Naive B cell (primary cell): ENCODE results near the gene GOLGA6D. TPM values are rescaled to one million over a fixed set of nuclear protein-coding genes. Genes with fewer than 3 reads are reported as not detected.
"Not testable (repeated sequence)": the region's sequence is repeated elsewhere in the genome, so short reads cannot be mapped to it uniquely, and the experiment has no call there.

ENCODE experiments used
- ATAC-seq, 2 donors: fragments of 150-1000 bp; cut with Tn5 transposase; 2 replicates each; pipeline ENCODE4 v1.10.0; 2021; ENCODE audit warnings: low read depth in 2 of 2, mild to moderate bottlenecking in 2 of 2, moderate library complexity in 2 of 2
- DNase-seq: peaks from one replicate; pipeline ENCODE4 v3.0.0; 2022
- H3K27ac Mint-ChIP-seq, 6 donors: one replicate each; pipeline ENCODE4 v1.8.0; 2020 to 2022; ENCODE audit warnings: mild to moderate bottlenecking in 6 of 6, mixed read lengths in 6 of 6, moderate library complexity in 5 of 6, inconsistent platforms in 2 of 6
- H3K27me3 Mint-ChIP-seq, 3 donors: one replicate each; pipeline ENCODE4 v1.8.0; 2021 to 2022; ENCODE audit warnings: mixed read lengths in 3 of 3, mild to moderate bottlenecking in 1 of 3
- H3K36me3 Mint-ChIP-seq, 2 donors: one replicate each; pipeline ENCODE4 v1.8.0; 2020 to 2022; ENCODE audit warnings: mixed read lengths in 2 of 2, inconsistent platforms in 1 of 2, mild to moderate bottlenecking in 1 of 2
- H3K4me1 Mint-ChIP-seq, 3 donors: one replicate each; pipeline ENCODE4 v1.8.0; 2020 to 2022; ENCODE audit warnings: mixed read lengths in 3 of 3, inconsistent platforms in 1 of 3, mild to moderate bottlenecking in 1 of 3, moderate library complexity in 1 of 3
- H3K4me3 Mint-ChIP-seq, 8 donors: one replicate each; pipeline ENCODE4 v1.8.0; 2020 to 2022; ENCODE audit warnings: mild to moderate bottlenecking in 8 of 8, mixed read lengths in 8 of 8, moderate library complexity in 8 of 8, inconsistent platforms in 2 of 8
- H3K9me3 Mint-ChIP-seq, 7 donors: one replicate each; pipeline ENCODE4 v1.8.0; 2020 to 2022; ENCODE audit warnings: mixed read lengths in 7 of 7, mild to moderate bottlenecking in 5 of 7, inconsistent platforms in 2 of 7, moderate library complexity in 1 of 7
- polyA plus RNA-seq, 6 donors: library from polyadenylated mRNA; unstranded; fragments of 300-500 nt; fragmentation: Illumina TruSeq; gene quantifications; one replicate each; pipeline ENCODE4 v1.2.3, GENCODE V29; 2021; ENCODE audit warnings: low read depth in 6 of 6

Gene GOLGA6D
- polyA plus RNA-seq, 6 donors from 2014 or later: 0.10 TPM; not detected in 5

GRCh38 chr15:75328493-75329314 lies 46.1 kb downstream of the GOLGA6D start:
- no peak for ATAC-seq
- no peak for DNase-seq
- H3K27ac Mint-ChIP-seq: no peak overlapping the region
- H3K9me3 Mint-ChIP-seq: no peaks in the 10 kb centered on the region
- H3K27me3 Mint-ChIP-seq: peaks cover 2 to 16% (median 8%) of the 10 kb centered on the region in 3 donors
- no peak overlapping the region for H3K4me3 Mint-ChIP-seq
- H3K4me1 Mint-ChIP-seq: peaks cover 0 to 6% (median 0%) of the 10 kb centered on the region in 3 donors
- no peaks in the 10 kb centered on the region for H3K36me3 Mint-ChIP-seq

- H3K4me3 Mint-ChIP-seq: no peak overlapping the region
- H3K4me1 Mint-ChIP-seq: peaks cover 0 to 6% (median 0%) of the 10 kb centered on the region in 3 donors
- H3K36me3 Mint-ChIP-seq: no peaks in the 10 kb centered on the region
- H3K27ac Mint-ChIP-seq: no peak overlapping the region
- no peaks in the 10 kb centered on the region for H3K9me3 Mint-ChIP-seq
- ATAC-seq: no peak
- DNase-seq: no peak
- H3K27me3 Mint-ChIP-seq: peaks cover 0 to 8% (median 8%) of the 10 kb centered on the region in 3 donors
These were observed 46.9 kb downstream of the GOLGA6D start for GRCh38 chr15:75329571-75329970.

- Mint-ChIP-seq H3K4me1 (peaks cover 14 to 21% (median 19%) of the 10 kb centered on the region in 3 donors), H3K4me3 (peak overlapping the region in 1 of 8 donors; percentile 25)
- not testable (repeated sequence) for H3K27ac Mint-ChIP-seq, H3K27me3 Mint-ChIP-seq, DNase-seq, H3K9me3 Mint-ChIP-seq, H3K36me3 Mint-ChIP-seq, ATAC-seq
These were observed 49.5 kb downstream of the GOLGA6D start for GRCh38 chr15:75332093-75332492.

GRCh38 chr15:75333654-75334419 lies 51.2 kb downstream of the GOLGA6D start:
- H3K4me1 Mint-ChIP-seq: peaks cover 14 to 24% (median 23%) of the 10 kb centered on the region in 3 donors
- H3K9me3 Mint-ChIP-seq, DNase-seq, H3K27me3 Mint-ChIP-seq, H3K36me3 Mint-ChIP-seq: not testable (repeated sequence)
- peak overlapping the region in 2 of 8 donors; percentile 57 to 88 for H3K4me3 Mint-ChIP-seq
- peak overlapping the region in 3 of 6 donors; percentile 47 to 66 (median 63) for H3K27ac Mint-ChIP-seq
- ATAC-seq: peak in 1 of 2 donors; percentile 37

- ATAC-seq: no peak
- Mint-ChIP-seq H3K4me1 (peaks cover 18 to 27% (median 24%) of the 10 kb centered on the region in 3 donors), H3K4me3 (peak overlapping the region; percentile 88 to 98 (median 94)), H3K27ac (peak overlapping the region in 5 of 6 donors; percentile 74 to 98 (median 97)), H3K36me3 (no peaks in the 10 kb centered on the region), H3K27me3 (no peaks in the 10 kb centered on the region), H3K9me3 (no peaks in the 10 kb centered on the region)
- DNase-seq: no peak
These were observed 52.7 kb downstream of the GOLGA6D start for GRCh38 chr15:75335313-75335704.

GRCh38 chr15:75335705-75336355 lies 53.2 kb downstream of the GOLGA6D start, which contains the start of gene COMMD4:
Gene COMMD4, plus strand, starts transcription at chr15:75336063. Its CDS starts 27 bp downstream, at chr15:75336090.
- no peaks in the 10 kb centered on the region for H3K27me3 Mint-ChIP-seq
- H3K4me1 Mint-ChIP-seq: peaks cover 18 to 27% (median 24%) of the 10 kb centered on the region in 3 donors
- ATAC-seq (peak; percentile 78), DNase-seq (peak; percentile 55)
- H3K9me3 Mint-ChIP-seq: no peaks in the 10 kb centered on the region
- H3K27ac Mint-ChIP-seq: peak within 1 kb of the TSS; percentile 74 to 98 (median 97)
- H3K36me3 Mint-ChIP-seq: no peaks in the 10 kb centered on the region
- H3K4me3 Mint-ChIP-seq: peak within 1 kb of the TSS; percentile 88 to 98 (median 94)

GRCh38 chr15:75338661-75339240 lies 56.1 kb downstream of the GOLGA6D start:
- Mint-ChIP-seq H3K36me3 (no peaks in the 10 kb centered on the region), H3K4me1 (peaks cover 18 to 27% (median 24%) of the 10 kb centered on the region in 3 donors), H3K4me3 (peak overlapping the region in 2 of 8 donors; percentile 40 to 55), H3K27ac (peak overlapping the region in 2 of 6 donors; percentile 39 to 93), H3K9me3 (no peaks in the 10 kb centered on the region), H3K27me3 (no peaks in the 10 kb centered on the region)
- no peak for ATAC-seq
- DNase-seq: no peak

- Mint-ChIP-seq H3K4me3 (peak overlapping the region in 2 of 8 donors; percentile 3 to 74), H3K9me3 (no peaks in the 10 kb centered on the region), H3K4me1 (peaks cover 18 to 31% (median 24%) of the 10 kb centered on the region in 3 donors), H3K27ac (peak overlapping the region in 2 of 6 donors; percentile 31 to 59), H3K36me3 (no peaks in the 10 kb centered on the region), H3K27me3 (no peaks in the 10 kb centered on the region)
- no peak for ATAC-seq
- no peak for DNase-seq
These were observed 57.1 kb downstream of the GOLGA6D start for GRCh38 chr15:75339531-75340240.

GRCh38 chr15:75342221-75342620 lies 59.6 kb downstream of the GOLGA6D start:
- ATAC-seq (no peak), DNase-seq (no peak)
- Mint-ChIP-seq H3K4me1 (peaks cover 16 to 31% (median 20%) of the 10 kb centered on the region in 3 donors), H3K36me3 (no peaks in the 10 kb centered on the region), H3K27me3 (no peaks in the 10 kb centered on the region), H3K4me3 (peak overlapping the region in 2 of 8 donors; percentile 40 to 60), H3K9me3 (no peaks in the 10 kb centered on the region), H3K27ac (peak overlapping the region in 2 of 6 donors; percentile 26 to 66)

GRCh38 chr15:75343953-75344352 lies 61.3 kb downstream of the GOLGA6D start:
- H3K9me3 Mint-ChIP-seq, H3K36me3 Mint-ChIP-seq, H3K27me3 Mint-ChIP-seq, DNase-seq, ATAC-seq: not testable (repeated sequence)
- Mint-ChIP-seq H3K4me1 (peaks cover 20 to 36% (median 26%) of the 10 kb centered on the region in 3 donors), H3K4me3 (peak overlapping the region in 1 of 8 donors; percentile 21), H3K27ac (peak overlapping the region in 3 of 6 donors; percentile 20 to 99 (median 80))
